Islet of Langerhans (tissue), 1 donor: ENCODE measurements around the gene TAF11.
"Not testable (repeated sequence)": the region's sequence is repeated elsewhere in the genome, so short reads cannot be mapped to it uniquely, and the experiment has no call there.

Experiments
- FAIRE-seq: peaks from one replicate; lab custom pipeline; 2011; peaks lifted over from hg19 to GRCh38; lab: Jason Lieb, UNC

TAF11 gene

GRCh38 chr6:34865107-34865506 is 22.7 kb downstream of the TAF11 start:
- FAIRE-seq = no peak

- no peak for FAIRE-seq
Observed at GRCh38 chr6:34864007-34864406, 23.8 kb downstream of the TAF11 start.

DNA sequence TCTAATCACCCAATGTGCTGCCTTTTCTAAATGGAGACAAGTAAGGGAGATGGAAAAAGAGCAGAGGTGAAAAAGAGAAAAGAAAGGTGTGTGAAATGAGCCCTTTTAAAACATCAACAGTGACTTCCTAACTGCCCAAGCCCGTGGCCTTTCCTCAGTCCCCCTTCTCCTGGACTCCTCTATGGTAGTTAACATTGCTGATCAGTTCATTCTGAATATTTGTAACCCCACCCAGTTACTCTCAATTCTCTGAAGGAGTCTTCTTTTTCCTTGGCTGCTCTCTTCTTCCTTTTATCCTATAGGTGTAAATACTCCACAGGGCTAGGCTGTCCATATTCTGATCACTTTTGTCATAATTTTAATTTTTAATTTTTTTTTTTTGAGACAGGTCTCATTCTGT is 27.1 kb downstream of the TAF11 start:
- FAIRE-seq = no peak

- no peak for FAIRE-seq
Observed at GRCh38 chr6:34859951-34860350, 27.9 kb downstream of the TAF11 start.

- no peak for FAIRE-seq
Observed at GRCh38 chr6:34858681-34859080, 29.2 kb downstream of the TAF11 start.

GRCh38 chr6:34855463-34855862 is 32.4 kb downstream of the TAF11 start:
- FAIRE-seq = no peak

- no peak for FAIRE-seq
Observed at GRCh38 chr6:34852406-34853085, 35.3 kb downstream of the TAF11 start.

- FAIRE-seq = no peak
Observed at GRCh38 chr6:34851361-34851760, 36.5 kb downstream of the TAF11 start.

- FAIRE-seq = not testable (repeated sequence)
Observed at GRCh38 chr6:34849066-34849465, 38.8 kb downstream of the TAF11 start.

GRCh38 chr6:34839666-34840352 is 48.0 kb downstream of the TAF11 start:
- no peak for FAIRE-seq

GRCh38 chr6:34837528-34837927 is 50.3 kb downstream of the TAF11 start:
- FAIRE-seq = no peak

- FAIRE-seq = no peak
Observed at GRCh38 chr6:34836451-34836850, 51.4 kb downstream of the TAF11 start.

DNA sequence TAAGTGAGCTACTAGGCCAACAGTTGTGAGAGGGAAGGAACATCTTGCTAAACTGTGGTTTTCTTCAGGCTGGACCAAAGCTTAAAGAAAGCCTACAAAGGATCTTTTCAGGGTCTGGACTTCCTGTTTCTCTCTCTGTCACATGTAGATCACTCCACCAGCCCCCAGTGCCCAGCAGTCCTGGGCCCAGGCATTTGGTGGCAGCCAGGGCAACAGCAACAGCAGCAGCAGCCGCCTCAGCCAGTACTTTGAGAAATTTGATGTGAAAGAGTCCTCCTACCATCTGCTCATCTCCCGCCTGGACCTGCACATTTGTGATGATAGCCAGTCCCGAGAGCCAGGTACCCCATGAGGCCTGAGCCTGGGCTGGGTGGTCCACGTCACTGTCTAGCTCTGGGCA is 51.8 kb downstream of the TAF11 start:
- FAIRE-seq = no peak

- no peak for FAIRE-seq
Observed at GRCh38 chr6:34834789-34835518, 52.9 kb downstream of the TAF11 start.

- FAIRE-seq = no peak
Observed at GRCh38 chr6:34832942-34833341, 54.9 kb downstream of the TAF11 start.

DNA sequence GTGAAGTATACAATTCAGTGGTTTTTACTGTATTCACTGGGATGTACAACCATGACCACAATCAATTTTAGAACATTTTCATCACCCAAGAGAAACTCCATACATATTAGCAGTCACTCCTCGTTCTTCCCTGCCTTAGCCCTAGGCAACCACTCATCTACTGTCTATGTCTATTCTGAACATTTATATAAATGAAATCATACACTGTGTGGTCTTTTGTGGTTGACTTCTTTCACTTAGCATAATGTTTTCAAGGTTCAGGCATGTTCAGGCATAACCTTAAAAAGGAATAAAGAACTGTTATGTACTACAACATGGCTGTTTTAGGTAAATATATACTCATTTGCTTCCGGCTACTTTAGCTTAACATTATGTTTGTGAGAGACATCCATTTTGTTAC is 58.7 kb downstream of the TAF11 start:
- no peak for FAIRE-seq
